Stimulated activated naive B cell treated with anti-CD40 and anti-IgM and Interleukin-4, amounts not matched to agents 10 μg/mL and 1 μg/mL and 100 μg/mL, for 72 hours (primary cell): ENCODE measurements around the gene VAMP7.
"Not testable (repeated sequence)": the region's sequence is repeated elsewhere in the genome, so short reads cannot be mapped to it uniquely, and the experiment has no call there.

Experiments
- ATAC-seq, 2 donors: fragments of 150-1000 bp; cut with Tn5 transposase; replicated peaks; 2 replicates each; pipeline ENCODE4 v1.10.0; 2021; ENCODE audit warnings: moderate library complexity in 1 of 2
- DNase-seq: peaks from one replicate; pipeline ENCODE4 v3.0.0; 2021
- H3K27ac Mint-ChIP-seq: one replicate; pipeline ENCODE4 v1.8.0; 2022; ENCODE audit warnings: mild to moderate bottlenecking, mixed read lengths
- H3K27me3 Mint-ChIP-seq, 2 donors: one replicate each; pipeline ENCODE4 v1.8.0; 2022; ENCODE audit warnings: mixed read lengths in 2 of 2
- H3K36me3 Mint-ChIP-seq, 2 donors: one replicate each; pipeline ENCODE4 v1.8.0; 2022; ENCODE audit warnings: mixed read lengths in 2 of 2, mild to moderate bottlenecking in 1 of 2
- H3K4me1 Mint-ChIP-seq, 2 donors: one replicate each; pipeline ENCODE4 v1.8.0; 2022; ENCODE audit warnings: mixed read lengths in 2 of 2, mild to moderate bottlenecking in 1 of 2
- H3K4me3 Mint-ChIP-seq, 2 donors: one replicate each; pipeline ENCODE4 v1.8.0; 2022; ENCODE audit warnings: mild to moderate bottlenecking in 2 of 2, mixed read lengths in 2 of 2, moderate library complexity in 1 of 2
- H3K9me3 Mint-ChIP-seq, 2 donors: one replicate each; pipeline ENCODE4 v1.8.0; 2022; ENCODE audit warnings: mixed read lengths in 2 of 2, mild to moderate bottlenecking in 1 of 2

Gene VAMP7

GRCh38 chrX:155886409-155886808, 5.3 kb downstream of the VAMP7 start:
- Mint-ChIP-seq H3K4me3 (no peak overlapping the region), H3K27me3 (no peaks in the 10 kb centered on the region), H3K27ac (no peak overlapping the region), H3K36me3 (peaks cover 4 to 14% of the 10 kb centered on the region in 2 donors), H3K4me1 (peaks cover 11 to 33% of the 10 kb centered on the region in 2 donors), H3K9me3 (peaks cover 4 to 5% of the 10 kb centered on the region in 2 donors)
- DNase-seq = no peak
- no peak for ATAC-seq

DNA sequence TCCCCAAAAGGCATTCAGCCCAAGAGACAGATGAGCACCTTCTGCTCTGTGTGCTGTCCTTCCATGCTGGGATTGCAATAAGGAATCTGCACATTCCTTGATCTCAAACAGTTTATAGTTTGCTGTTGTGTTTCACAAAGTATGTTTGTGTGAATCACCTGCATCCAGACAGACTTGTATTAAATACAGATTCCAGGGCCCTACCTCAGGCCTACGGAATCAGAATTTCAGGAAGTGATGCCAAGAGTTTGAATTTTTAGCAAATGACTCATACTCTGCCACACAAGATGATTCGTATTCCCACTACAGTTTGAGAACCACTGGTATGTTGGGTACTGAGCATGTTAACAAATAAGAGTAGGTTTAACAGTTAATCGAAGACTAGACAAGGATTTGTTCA, 7.0 kb downstream of the VAMP7 start:
- Mint-ChIP-seq H3K27ac (no peak overlapping the region), H3K36me3 (peaks cover 8 to 20% of the 10 kb centered on the region in 2 donors), H3K4me1 (peaks cover 8 to 26% of the 10 kb centered on the region in 2 donors), H3K9me3 (peaks cover 4% of the 10 kb centered on the region in 2 donors), H3K4me3 (no peak overlapping the region), H3K27me3 (no peaks in the 10 kb centered on the region)
- ATAC-seq = no peak
- DNase-seq = no peak

- Mint-ChIP-seq H3K36me3 (peaks cover 15 to 29% of the 10 kb centered on the region in 2 donors), H3K9me3 (peaks cover 4 to 7% of the 10 kb centered on the region in 2 donors), H3K4me3 (no peak overlapping the region), H3K27ac (no peak overlapping the region), H3K4me1 (peaks cover 8 to 26% of the 10 kb centered on the region in 2 donors), H3K27me3 (no peaks in the 10 kb centered on the region)
- no peak for ATAC-seq
- no peak for DNase-seq
Observed at GRCh38 chrX:155889328-155889727, 8.2 kb downstream of the VAMP7 start.

DNA sequence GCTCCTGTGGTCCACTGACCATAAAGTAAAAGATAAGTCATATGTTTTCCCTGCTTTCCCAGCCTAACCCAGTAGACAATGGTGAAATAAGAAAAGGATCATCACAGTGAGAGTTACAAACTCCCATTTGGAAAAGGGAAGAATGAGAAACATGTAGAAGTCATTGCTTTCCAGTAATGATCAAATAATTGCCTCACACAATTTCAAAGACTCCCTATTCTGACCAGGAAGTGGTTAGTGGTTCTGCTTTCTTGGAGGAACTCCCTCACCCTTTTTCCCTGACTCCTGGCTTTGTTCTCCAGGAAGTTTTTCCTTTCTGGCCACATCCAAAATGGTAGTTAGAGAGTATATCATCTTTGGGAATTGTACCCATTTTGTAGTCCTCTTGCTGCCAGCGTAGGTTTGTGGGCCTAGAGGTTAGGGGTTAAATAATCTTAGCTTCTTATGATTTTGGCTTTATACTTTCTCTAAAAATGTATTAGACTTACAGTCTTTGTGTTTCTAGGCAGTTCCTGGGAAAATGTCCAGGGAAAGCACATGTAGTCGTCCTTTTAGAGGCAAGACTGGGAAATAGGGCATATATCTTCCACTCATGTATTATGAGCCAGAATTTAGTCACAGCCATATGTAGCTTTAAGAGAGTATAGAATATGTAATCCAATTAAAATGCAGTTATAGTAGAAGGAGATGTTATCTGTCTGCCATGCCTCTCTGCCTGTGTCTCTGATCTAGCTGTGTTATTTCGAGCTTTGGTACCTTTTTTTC, 10.5 kb downstream of the VAMP7 start:
- Mint-ChIP-seq H3K27me3 (no peaks in the 10 kb centered on the region), H3K36me3 (peaks cover 21 to 35% of the 10 kb centered on the region in 2 donors), H3K4me1 (peaks cover 2 to 18% of the 10 kb centered on the region in 2 donors), H3K4me3 (no peak overlapping the region), H3K27ac (no peak overlapping the region), H3K9me3 (peaks cover 4 to 7% of the 10 kb centered on the region in 2 donors)
- ATAC-seq (no peak), DNase-seq (no peak)

DNA sequence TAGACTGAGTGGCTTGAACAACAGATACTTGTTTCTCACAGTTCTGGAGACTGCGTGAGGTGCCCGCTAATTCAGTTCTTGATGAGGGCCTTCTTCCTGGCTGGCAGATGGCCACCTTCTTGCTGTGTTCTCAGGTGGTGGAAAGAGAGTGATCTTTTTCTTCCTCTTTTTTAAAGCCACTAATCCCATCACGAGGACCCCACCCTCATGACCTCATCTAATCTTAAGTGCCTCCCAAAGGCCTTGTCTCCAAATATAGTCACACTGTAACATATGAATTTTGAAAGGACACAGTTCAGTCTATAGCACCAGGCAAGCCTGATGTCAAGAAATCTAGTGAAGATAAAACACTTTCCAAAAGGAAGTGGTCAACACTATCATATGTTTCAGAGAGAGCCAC, 12.4 kb downstream of the VAMP7 start:
- H3K9me3 Mint-ChIP-seq = peaks cover 4 to 7% of the 10 kb centered on the region in 2 donors
- peaks cover 22 to 32% of the 10 kb centered on the region in 2 donors for H3K36me3 Mint-ChIP-seq
- no peaks in the 10 kb centered on the region for H3K27me3 Mint-ChIP-seq
- DNase-seq (no peak), ATAC-seq (no peak)
- H3K4me1 Mint-ChIP-seq = peaks cover 1 to 2% of the 10 kb centered on the region in 2 donors
- no peak overlapping the region for H3K27ac Mint-ChIP-seq
- no peak overlapping the region for H3K4me3 Mint-ChIP-seq

GRCh38 chrX:155896512-155896911, 15.4 kb downstream of the VAMP7 start:
- Mint-ChIP-seq H3K9me3 (peaks cover 0 to 5% of the 10 kb centered on the region in 2 donors), H3K36me3 (peaks cover 25 to 30% of the 10 kb centered on the region in 2 donors), H3K4me3 (no peak overlapping the region), H3K27me3 (no peaks in the 10 kb centered on the region), H3K27ac (no peak overlapping the region), H3K4me1 (peaks cover 0 to 2% of the 10 kb centered on the region in 2 donors)
- DNase-seq (no peak), ATAC-seq (no peak)

DNA sequence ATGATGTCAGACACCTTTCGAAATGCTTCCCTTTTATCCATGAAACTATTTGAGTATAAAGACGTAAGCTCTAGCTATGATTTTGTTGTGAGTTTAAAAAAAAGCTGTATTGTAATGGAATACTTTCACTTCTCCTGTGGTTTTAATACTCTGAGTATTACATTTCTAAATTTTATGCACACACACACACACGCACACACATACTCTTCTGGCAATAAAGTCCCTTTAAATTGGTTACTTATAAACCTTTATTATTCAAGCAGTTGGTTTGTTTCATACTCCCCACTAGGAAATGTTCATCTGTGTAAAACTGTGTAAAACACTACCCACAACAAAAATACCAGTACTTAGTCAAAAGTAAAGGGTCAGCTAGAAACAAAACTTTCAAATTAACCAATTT, 18.2 kb downstream of the VAMP7 start:
- no peaks in the 10 kb centered on the region for H3K9me3 Mint-ChIP-seq
- H3K36me3 Mint-ChIP-seq = peaks cover 15 to 19% of the 10 kb centered on the region in 2 donors
- DNase-seq (no peak), ATAC-seq (no peak)
- H3K27me3 Mint-ChIP-seq = no peaks in the 10 kb centered on the region
- H3K27ac Mint-ChIP-seq = no peak overlapping the region
- H3K4me1 Mint-ChIP-seq = peaks cover 0 to 2% of the 10 kb centered on the region in 2 donors
- no peak overlapping the region for H3K4me3 Mint-ChIP-seq

DNA sequence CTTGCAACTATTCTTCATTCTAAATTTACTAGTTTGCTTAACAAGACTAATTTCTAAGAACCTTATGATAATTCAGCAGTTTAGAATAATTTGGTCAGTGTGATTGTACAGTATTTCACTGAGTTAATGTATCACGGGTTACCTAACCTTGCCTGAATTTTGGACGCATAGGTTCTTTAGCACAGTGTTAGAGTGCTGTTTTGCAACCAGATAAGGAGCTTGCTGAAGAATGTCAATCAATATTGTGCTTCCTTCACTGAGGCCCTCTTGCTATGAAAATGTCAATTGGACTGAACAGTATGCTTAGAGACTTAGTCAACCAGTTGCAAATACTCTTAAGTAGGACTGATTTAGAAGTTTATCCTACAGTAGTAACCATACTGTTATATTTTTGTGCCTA, 19.6 kb downstream of the VAMP7 start:
- no peak for DNase-seq
- no peak overlapping the region for H3K4me3 Mint-ChIP-seq
- H3K27ac Mint-ChIP-seq = no peak overlapping the region

GRCh38 chrX:155907661-155908060, 26.5 kb downstream of the VAMP7 start:
- not testable (repeated sequence) for H3K27ac Mint-ChIP-seq, H3K4me1 Mint-ChIP-seq

More for the DNA sequence above, 19.6 kb downstream of the VAMP7 start:
- no peaks in the 10 kb centered on the region for H3K9me3 Mint-ChIP-seq
- peaks cover 0 to 2% of the 10 kb centered on the region in 2 donors for H3K4me1 Mint-ChIP-seq
- peaks cover 7 to 19% of the 10 kb centered on the region in 2 donors for H3K36me3 Mint-ChIP-seq
- ATAC-seq = no peak
- H3K27me3 Mint-ChIP-seq = no peaks in the 10 kb centered on the region

DNA sequence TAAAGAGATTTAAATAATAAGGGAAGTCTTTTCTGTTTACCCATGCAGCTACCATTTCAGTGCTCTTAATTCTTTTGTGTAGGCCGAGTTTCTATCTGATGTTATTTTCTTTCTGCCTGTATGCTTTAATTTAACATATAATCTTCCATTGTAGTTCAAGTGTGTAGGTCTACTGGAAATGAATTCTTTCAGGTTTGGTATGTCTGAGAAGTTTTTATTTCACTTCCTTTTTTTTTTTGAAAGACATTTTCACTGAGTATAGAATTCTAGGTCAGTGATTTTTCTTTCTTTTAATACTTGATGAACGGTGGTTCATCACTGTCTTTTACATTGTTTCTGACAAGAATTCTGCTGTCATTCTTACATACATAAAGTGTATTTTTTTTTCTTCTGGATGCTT, 42.1 kb downstream of the VAMP7 start:
- no peak for DNase-seq

More at GRCh38 chrX:155907661-155908060, 26.5 kb downstream of the VAMP7 start:
- ATAC-seq, DNase-seq, H3K4me3 Mint-ChIP-seq, H3K27me3 Mint-ChIP-seq: not testable (repeated sequence)
- H3K36me3 Mint-ChIP-seq = peaks cover 21 to 47% of the 10 kb centered on the region in 2 donors
- peaks cover 10 to 13% of the 10 kb centered on the region in 2 donors for H3K9me3 Mint-ChIP-seq

GRCh38 chrX:155930852-155931618, 49.9 kb downstream of the VAMP7 start:
- H3K36me3 Mint-ChIP-seq = peaks cover 39 to 71% of the 10 kb centered on the region in 2 donors
- not testable (repeated sequence) for DNase-seq, ATAC-seq, H3K4me3 Mint-ChIP-seq, H3K27me3 Mint-ChIP-seq, H3K27ac Mint-ChIP-seq, H3K4me1 Mint-ChIP-seq
- H3K9me3 Mint-ChIP-seq = peaks cover 7 to 17% of the 10 kb centered on the region in 2 donors

More for the DNA sequence above, 42.1 kb downstream of the VAMP7 start:
- ATAC-seq = peak; percentile 58 to 64
- no peaks in the 10 kb centered on the region for H3K27me3 Mint-ChIP-seq
- H3K4me3 Mint-ChIP-seq = no peak overlapping the region
- peaks cover 0 to 12% of the 10 kb centered on the region in 2 donors for H3K9me3 Mint-ChIP-seq
- peaks cover 23 to 63% of the 10 kb centered on the region in 2 donors for H3K36me3 Mint-ChIP-seq
- H3K4me1 Mint-ChIP-seq = peaks cover 7 to 15% of the 10 kb centered on the region in 2 donors
- H3K27ac Mint-ChIP-seq = no peak overlapping the region

DNA sequence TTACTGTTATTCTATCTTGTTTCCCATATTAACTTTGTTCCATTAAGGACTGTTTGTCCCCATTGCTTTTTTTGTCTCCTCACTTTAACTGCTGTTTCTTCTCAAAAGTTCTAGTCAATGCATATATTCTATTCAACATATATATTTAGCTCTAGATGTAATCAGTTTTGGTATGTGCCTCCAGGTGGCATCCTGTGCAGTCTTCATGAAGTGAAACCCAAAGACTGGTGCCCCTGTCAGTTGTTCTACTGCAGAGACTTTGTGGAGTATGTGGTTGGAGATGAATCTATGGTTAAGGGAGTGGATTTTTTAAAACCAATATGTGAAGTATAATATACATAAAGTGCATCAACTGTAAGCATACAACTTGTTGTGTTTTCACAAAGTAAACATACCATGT, 57.0 kb downstream of the VAMP7 start:
- peaks cover 22 to 39% of the 10 kb centered on the region in 2 donors for H3K36me3 Mint-ChIP-seq
- no peaks in the 10 kb centered on the region for H3K27me3 Mint-ChIP-seq
- H3K4me3 Mint-ChIP-seq = no peak overlapping the region
- ATAC-seq = no peak
- no peak overlapping the region for H3K27ac Mint-ChIP-seq
- peaks cover 0 to 1% of the 10 kb centered on the region in 2 donors for H3K9me3 Mint-ChIP-seq
- H3K4me1 Mint-ChIP-seq = no peaks in the 10 kb centered on the region
- no peak for DNase-seq

DNA sequence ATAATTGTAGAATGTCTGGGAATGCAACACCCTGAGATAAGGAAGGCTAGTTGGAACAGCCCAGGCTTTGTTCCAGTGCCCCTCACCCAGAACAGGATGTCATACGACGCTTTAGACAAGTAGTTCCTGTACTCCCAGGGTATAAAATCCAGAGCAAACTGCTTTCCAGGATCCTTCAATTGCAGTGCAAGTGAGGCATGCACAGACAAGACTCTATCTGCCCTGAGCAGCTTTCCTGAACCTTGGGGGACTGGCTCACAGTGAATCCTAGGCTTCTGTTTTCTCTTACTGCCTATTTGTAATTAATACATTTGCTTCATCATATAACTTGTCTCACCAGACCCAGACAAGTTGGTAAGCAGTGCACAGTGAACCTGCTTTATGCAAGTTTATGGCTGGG, 68.0 kb downstream of the VAMP7 start:
- ATAC-seq = no peak
- Mint-ChIP-seq H3K4me1 (no peaks in the 10 kb centered on the region), H3K4me3 (no peak overlapping the region), H3K27me3 (no peaks in the 10 kb centered on the region), H3K9me3 (peaks cover 0 to 4% of the 10 kb centered on the region in 2 donors), H3K36me3 (peaks cover 5 to 8% of the 10 kb centered on the region in 2 donors), H3K27ac (no peak overlapping the region)
- no peak for DNase-seq

- no peaks in the 10 kb centered on the region for H3K4me1 Mint-ChIP-seq
- no peaks in the 10 kb centered on the region for H3K27me3 Mint-ChIP-seq
- no peak overlapping the region for H3K4me3 Mint-ChIP-seq
Observed at GRCh38 chrX:155951237-155951789, 70.2 kb downstream of the VAMP7 start.

More at GRCh38 chrX:155951237-155951789, 70.2 kb downstream of the VAMP7 start:
- Mint-ChIP-seq H3K27ac (no peak overlapping the region), H3K36me3 (peaks cover 2 to 5% of the 10 kb centered on the region in 2 donors), H3K9me3 (peaks cover 0 to 5% of the 10 kb centered on the region in 2 donors)
- DNase-seq = no peak
- no peak for ATAC-seq
